Urothelium cell line (cell line): ENCODE measurements around the gene SERF1B.
"Not testable (repeated sequence)": the region's sequence is repeated elsewhere in the genome, so short reads cannot be mapped to it uniquely, and the experiment has no call there.

Source experiments
- DNase-seq: peaks from one replicate; pipeline ENCODE4 v3.0.0; 2011; ENCODE audit warnings: low spot score, mixed read lengths
- FAIRE-seq: peaks from 2 replicates; lab custom pipeline; 2011; peaks lifted over from hg19 to GRCh38; lab: Jason Lieb, UNC

Gene SERF1B

DNA sequence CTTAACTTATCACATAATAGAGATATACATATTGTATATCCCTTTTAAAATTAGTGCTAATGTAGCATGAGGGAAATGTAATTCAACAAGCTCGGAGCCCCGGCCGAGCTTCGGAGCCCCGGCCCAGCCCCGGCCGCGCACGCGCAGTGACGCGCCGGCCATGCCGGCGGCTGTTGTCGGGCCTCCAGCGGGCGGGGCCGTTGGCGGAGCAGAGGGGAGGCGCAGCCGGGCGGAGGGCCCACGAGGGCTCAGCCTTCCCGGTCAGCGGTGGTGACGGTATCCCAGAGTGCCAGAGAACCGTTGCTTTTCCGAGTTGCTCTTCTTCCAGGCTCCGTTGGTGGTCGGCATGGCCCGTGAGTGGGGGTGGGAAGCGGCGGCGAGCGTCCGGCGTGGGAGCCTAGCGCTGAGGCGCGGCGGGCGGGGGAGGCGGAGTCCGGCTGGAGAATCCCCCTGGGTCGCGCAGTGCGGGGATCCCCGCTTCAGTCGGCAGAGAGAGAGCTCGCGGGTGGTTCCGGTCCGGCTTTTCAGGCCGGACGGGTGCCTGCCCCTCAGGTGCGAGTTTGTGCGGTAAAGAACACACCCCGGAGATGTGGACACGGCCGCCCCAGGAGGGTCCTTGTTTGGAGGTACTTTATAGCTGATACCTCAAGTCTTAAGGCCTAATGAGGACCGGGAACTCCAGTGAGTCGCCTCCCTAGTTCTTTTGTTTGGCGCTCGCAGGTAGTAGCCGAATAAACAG is at the start of gene SERF1B:
Gene SERF1B, plus strand, starts transcription at position 146 of the 739 bp plus-strand sequence. Its CDS starts 201 bp downstream, at position 347.
- not testable (repeated sequence) for FAIRE-seq, DNase-seq

DNA sequence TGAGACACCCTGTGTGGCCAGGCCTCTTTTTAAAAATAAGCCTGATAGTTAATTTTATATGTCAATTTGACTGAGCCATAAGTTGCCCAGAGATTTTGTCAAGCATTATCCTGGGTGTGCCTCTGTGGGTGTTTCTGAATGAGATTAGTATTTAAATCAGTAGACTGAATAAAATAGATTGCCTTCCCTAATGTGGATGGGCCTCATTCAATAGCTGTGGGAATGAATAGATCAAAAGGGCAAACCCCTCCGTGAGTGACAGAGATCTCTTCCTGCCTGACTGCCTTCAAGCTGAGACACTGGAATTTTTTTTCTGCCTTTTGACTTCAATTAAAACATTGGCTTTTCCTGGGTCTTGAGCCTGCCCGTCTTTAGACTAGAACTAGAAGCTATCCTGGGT is 33.3 kb upstream of the SERF1B start:
- FAIRE-seq, DNase-seq: not testable (repeated sequence)

GRCh38 chr5:69995535-69995934 is 29.5 kb upstream of the SERF1B start:
- FAIRE-seq, DNase-seq: not testable (repeated sequence)

GRCh38 chr5:70020660-70021059 is 4.4 kb upstream of the SERF1B start:
- not testable (repeated sequence) for FAIRE-seq, DNase-seq

- not testable (repeated sequence) for FAIRE-seq
Observed at GRCh38 chr5:70025845-70026145, 744 bp downstream of the SERF1B start.

GRCh38 chr5:70031204-70031603 is 6.2 kb downstream of the SERF1B start:
- DNase-seq, FAIRE-seq: not testable (repeated sequence)

More at GRCh38 chr5:70025845-70026145, 744 bp downstream of the SERF1B start:
- DNase-seq = not testable (repeated sequence)

GRCh38 chr5:70041411-70041810 is 16.4 kb downstream of the SERF1B start:
- DNase-seq, FAIRE-seq: not testable (repeated sequence)

DNA sequence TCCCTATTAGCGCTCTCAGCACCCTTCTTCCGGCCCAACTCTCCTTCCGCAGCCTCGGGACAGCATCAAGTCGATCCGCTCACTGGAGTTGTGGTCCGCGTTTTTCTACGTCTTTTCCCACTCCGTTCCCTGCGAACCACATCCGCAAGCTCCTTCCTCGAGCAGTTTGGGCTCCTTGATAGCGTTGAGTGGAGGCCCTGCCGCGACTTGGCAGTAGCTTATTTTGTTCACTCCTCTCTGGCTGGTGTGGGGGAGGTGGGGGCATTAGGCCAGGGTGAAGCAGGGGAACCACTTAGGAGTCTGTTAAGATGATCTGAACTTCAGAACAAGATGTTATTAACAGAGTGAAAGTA is 24.7 kb downstream of the SERF1B start:
- peak; percentile 13 for FAIRE-seq
- not testable (repeated sequence) for DNase-seq

DNA sequence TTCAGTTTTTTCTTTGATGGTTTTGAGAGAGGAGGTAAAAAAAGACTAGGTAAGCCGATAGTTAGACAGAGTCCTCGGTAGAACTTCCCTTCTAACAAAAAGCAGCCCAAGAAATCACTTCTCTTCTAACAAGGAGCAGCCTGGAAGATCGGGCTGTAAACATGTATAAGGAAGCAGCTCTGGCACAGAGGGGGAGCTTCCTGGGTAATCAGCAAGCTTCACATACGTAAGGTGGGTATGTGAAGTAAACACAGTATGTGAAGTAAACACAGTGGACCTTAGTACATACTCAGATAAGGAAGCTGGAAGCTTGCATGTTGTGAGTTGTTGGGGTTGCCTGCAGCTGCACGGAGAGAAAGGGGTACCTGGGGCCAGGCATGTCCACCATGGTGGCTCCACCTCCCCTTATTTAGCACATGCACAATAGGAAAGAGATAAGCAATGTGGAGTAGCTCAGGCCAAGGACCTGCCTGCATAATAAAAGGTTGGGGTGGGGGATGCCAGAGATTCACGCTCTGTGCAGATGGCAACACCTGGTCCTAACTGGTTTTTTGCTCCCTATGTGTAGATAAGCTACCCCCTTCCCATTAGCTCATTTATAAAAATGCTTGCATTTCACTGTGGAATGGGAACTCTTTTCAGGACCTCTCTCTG is 31.4 kb downstream of the SERF1B start:
- not testable (repeated sequence) for FAIRE-seq, DNase-seq

DNA sequence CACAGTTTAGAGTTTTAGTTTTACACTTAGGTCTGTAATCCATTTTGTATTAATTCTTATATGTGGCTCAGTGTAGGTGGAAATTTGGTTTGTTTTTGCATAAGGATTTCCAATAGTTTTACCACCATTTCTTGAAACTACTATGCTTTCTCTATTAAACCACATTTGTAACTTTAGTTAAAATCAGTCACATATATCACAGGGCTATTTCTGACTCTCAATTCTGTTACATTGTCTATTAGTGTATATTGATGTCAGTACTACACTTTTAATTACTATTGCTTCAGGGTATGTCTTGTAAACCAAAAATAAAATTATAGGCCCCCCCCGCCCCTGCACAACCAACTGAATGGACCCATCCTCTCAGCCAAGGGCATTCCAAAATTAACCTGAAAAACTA is 32.1 kb downstream of the SERF1B start:
- not testable (repeated sequence) for DNase-seq, FAIRE-seq

- not testable (repeated sequence) for FAIRE-seq, DNase-seq
Observed at GRCh38 chr5:70077632-70078031, 52.6 kb downstream of the SERF1B start.

- FAIRE-seq = not testable (repeated sequence)
Observed at GRCh38 chr5:70088907-70089464, 63.9 kb downstream of the SERF1B start.

GRCh38 chr5:70091776-70092175 is 66.7 kb downstream of the SERF1B start:
- DNase-seq, FAIRE-seq: not testable (repeated sequence)

More at GRCh38 chr5:70088907-70089464, 63.9 kb downstream of the SERF1B start:
- DNase-seq = not testable (repeated sequence)
